Liver (tissue), 9 donors: ENCODE results near the gene SUGCT. TPM values are rescaled to one million over a fixed set of nuclear protein-coding genes. Genes with fewer than 3 reads are reported as not detected.

ENCODE experiments used
- DNase-seq: peaks from one replicate; pipeline ENCODE4 v3.0.0-alpha.2; 2017; ENCODE audit warnings: low spot score
- H3K27ac ChIP-seq, 2 donors: one replicate each; pipeline ENCODE4 v1.7.0; 2013; ENCODE audit warnings: inconsistent platforms in 2 of 2, low read length in 2 of 2, control low read depth in 1 of 2, low read depth in 1 of 2, mild to moderate bottlenecking in 1 of 2
- H3K27me3 ChIP-seq, 4 donors: one replicate each; pipeline versions ENCODE4 v1.6.1 to v1.7.0; 2013; ENCODE audit warnings: low read length in 3 of 4, inconsistent platforms in 1 of 4, mild to moderate bottlenecking in 1 of 4, moderate library complexity in 1 of 4; ENCODE audit not compliant: control insufficient read depth in 4 of 4, insufficient read depth in 4 of 4
- H3K36me3 ChIP-seq, 4 donors: one replicate each; pipeline versions ENCODE4 v1.6.1 to v1.7.0; 2013; ENCODE audit warnings: low read length in 3 of 4, mild to moderate bottlenecking in 3 of 4, low read depth in 1 of 4, moderate library complexity in 1 of 4; ENCODE audit not compliant: control insufficient read depth in 4 of 4, insufficient read depth in 3 of 4
- H3K4me1 ChIP-seq, 4 donors: one replicate each; pipeline versions ENCODE4 v1.6.1 to v1.7.0; 2013; ENCODE audit warnings: low read length in 3 of 4, mild to moderate bottlenecking in 3 of 4, moderate library complexity in 1 of 4; ENCODE audit not compliant: control insufficient read depth in 4 of 4, insufficient read depth in 4 of 4
- H3K4me3 ChIP-seq, 3 donors: one replicate each; pipeline versions ENCODE4 v1.6.1 to v1.7.0; 2013; ENCODE audit warnings: low read length in 3 of 3, control low read depth in 1 of 3, low read depth in 1 of 3, mild to moderate bottlenecking in 1 of 3
- H3K9ac ChIP-seq, 2 donors: one replicate each; pipeline ENCODE4 v1.7.0; 2013; ENCODE audit warnings: low read length in 2 of 2, mild to moderate bottlenecking in 2 of 2, moderate library complexity in 2 of 2, control low read depth in 1 of 2, low read depth in 1 of 2
- H3K9me3 ChIP-seq, 4 donors: one replicate each; pipeline versions ENCODE4 v1.6.1 to v1.7.0; 2013; ENCODE audit warnings: low read length in 3 of 4; ENCODE audit not compliant: control insufficient read depth in 4 of 4
- EGR1 ChIP-seq, 2 donors: IDR thresholded peaks; 2 replicates each; pipeline ENCODE4 v1.6.1; 2016 to 2018; ENCODE audit warnings: antibody characterized with exemption in 2 of 2, low read depth in 2 of 2
- FOXA1 ChIP-seq: IDR thresholded peaks from 2 replicates; pipeline ENCODE4 v1.6.1; 2016; ENCODE audit warnings: antibody characterized with exemption
- FOXA2 ChIP-seq: IDR thresholded peaks from 2 replicates; pipeline ENCODE4 v1.6.1; 2016; ENCODE audit warnings: antibody characterized with exemption
- GABPA ChIP-seq, 2 donors: IDR thresholded peaks in 1 of 2; conservative IDR thresholded peaks in 1 of 2; 2 replicates each; pipeline ENCODE4 v1.6.1; 2016; ENCODE audit warnings: antibody characterized with exemption in 2 of 2, mild to moderate bottlenecking in 1 of 2, moderate library complexity in 1 of 2
- HNF4A ChIP-seq, 2 donors: conservative IDR thresholded peaks; 2 replicates each; pipeline ENCODE4 v1.6.1; 2016; ENCODE audit warnings: antibody characterized with exemption in 2 of 2, mild to moderate bottlenecking in 2 of 2
- HNF4G ChIP-seq: IDR thresholded peaks from 2 replicates; pipeline ENCODE4 v1.6.1; 2016; ENCODE audit warnings: antibody characterized with exemption
- JUND ChIP-seq, 2 donors: IDR thresholded peaks; 2 replicates each; pipeline ENCODE4 v1.6.1; 2016; ENCODE audit warnings: antibody characterized with exemption in 2 of 2
- NR2F2 ChIP-seq: IDR thresholded peaks from 2 replicates; pipeline ENCODE4 v1.6.1; 2016; ENCODE audit warnings: antibody characterized with exemption
- RAD21 ChIP-seq, 2 donors: IDR thresholded peaks; 2 replicates each; pipeline ENCODE4 v1.6.1; 2016; ENCODE audit warnings: antibody characterized with exemption in 2 of 2, mild to moderate bottlenecking in 2 of 2
- RXRA ChIP-seq, 2 donors: IDR thresholded peaks; 2 replicates each; pipeline ENCODE4 v1.6.1; 2017 to 2018; ENCODE audit warnings: antibody characterized with exemption in 2 of 2, mild to moderate bottlenecking in 1 of 2
- SP1 ChIP-seq: IDR thresholded peaks from 2 replicates; pipeline ENCODE4 v1.6.1; 2018; ENCODE audit warnings: antibody characterized with exemption, mild to moderate bottlenecking
- TAF1 ChIP-seq: conservative IDR thresholded peaks from 2 replicates; pipeline ENCODE4 v1.6.1; 2016; ENCODE audit warnings: antibody characterized with exemption, mild to moderate bottlenecking
- YY1 ChIP-seq: IDR thresholded peaks from 2 replicates; pipeline ENCODE4 v1.6.1; 2016; ENCODE audit warnings: antibody characterized with exemption, mild to moderate bottlenecking
- WGBS: extraction: QIAGEN DNeasy Blood & Tissue Kit; methylation state at CpG from one replicate; pipeline ENCODE4 v1.1.7; 2013; 5-methylcytosine and 5-hydroxymethylcytosine counted together
- polyA plus RNA-seq, 2 donors: library from polyadenylated mRNA; stranded (reverse) in 1 of 2; unstranded in 1 of 2; fragments of 200-250 nt in 1 of 2; fragments of >200 nt in 1 of 2; fragmentation: Nextera tagmentation in 1 of 2; extraction: Ambion mirVana in 1 of 2; gene quantifications; one replicate each; pipeline versions ENCODE4 v1.2.1 to v1.2.3, GENCODE V29; 2013 to 2015
- total RNA-seq, 2 donors: library from RNA; depleted of rRNA; stranded (reverse); fragments of >200 nt; gene quantifications; one replicate each; pipeline ENCODE4 v1.2.3, GENCODE V29; 2014
- TF ChIP-seq, protein P1 (sequence below): fragments of 150-350 bp; IDR thresholded peaks from 2 replicates; pipeline ENCODE4 v1.5.1; 2017; ENCODE audit warnings: improper control_type of control experiment, low read depth, low read length; ENCODE audit not compliant: missing input control
- TF ChIP-seq, protein P2 (sequence below): IDR thresholded peaks from 2 replicates; pipeline ENCODE4 v1.6.1; 2016; ENCODE audit warnings: antibody characterized with exemption, mild to moderate bottlenecking
- TF ChIP-seq, protein P3 (sequence below): IDR thresholded peaks from 2 replicates; pipeline ENCODE4 v1.6.1; 2016; ENCODE audit warnings: antibody characterized with exemption
- TF ChIP-seq, protein P4 (sequence below): IDR thresholded peaks from 2 replicates; pipeline ENCODE4 v1.6.1; 2016; ENCODE audit warnings: antibody characterized with exemption
- TF ChIP-seq, protein P5 (sequence below): IDR thresholded peaks from 2 replicates; pipeline ENCODE4 v1.6.1; 2016; ENCODE audit warnings: antibody characterized with exemption
- donor health status: healthy.
- donor health status: healthy.
- donor health status: healthy.
- donor health status: healthy.
- donor health status: healthy.

SUGCT gene
- total and polyA plus RNA-seq, 4 donors: 6.2 to 11.9 (median 9.9) TPM

DNA sequence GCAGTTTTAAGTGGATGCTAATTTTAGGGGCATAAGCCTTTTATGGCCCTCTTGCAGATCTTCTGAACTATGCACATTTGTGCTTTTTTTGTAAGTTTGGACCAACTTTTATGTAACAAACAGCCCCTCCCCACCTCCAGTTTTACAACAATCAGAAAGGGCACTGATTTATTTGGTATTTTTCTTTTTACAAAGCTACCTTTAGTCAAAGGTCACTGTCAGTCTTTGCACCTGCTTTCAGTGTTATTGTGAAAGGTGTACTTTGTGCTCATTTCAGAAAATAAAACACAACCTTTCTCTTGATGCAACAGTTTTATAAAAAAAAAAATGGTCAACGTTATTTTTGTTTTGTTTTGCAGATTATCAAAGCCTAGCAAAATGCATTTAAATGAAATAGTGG, 39.6 kb upstream of the SUGCT start:
- H3K27me3 ChIP-seq: no peaks in the 10 kb centered on the region
- H3K9me3 ChIP-seq: no peaks in the 10 kb centered on the region
- peak overlapping the region in 2 of 3 donors; percentile 1 to 31 for H3K4me3 ChIP-seq
- peak overlapping the region; percentile 76 to 84 for H3K27ac ChIP-seq
- WGBS: 14% methylated on average over 1 of the region's 1 CpG
- H3K4me1 ChIP-seq: peaks cover 16 to 60% (median 52%) of the 10 kb centered on the region in 4 donors
- DNase-seq: no peak
- peaks cover 2 to 16% (median 12%) of the 10 kb centered on the region in 4 donors for H3K36me3 ChIP-seq
- peak; percentile 33 for TF ChIP-seq YY1
- TF ChIP-seq, protein P1, sequence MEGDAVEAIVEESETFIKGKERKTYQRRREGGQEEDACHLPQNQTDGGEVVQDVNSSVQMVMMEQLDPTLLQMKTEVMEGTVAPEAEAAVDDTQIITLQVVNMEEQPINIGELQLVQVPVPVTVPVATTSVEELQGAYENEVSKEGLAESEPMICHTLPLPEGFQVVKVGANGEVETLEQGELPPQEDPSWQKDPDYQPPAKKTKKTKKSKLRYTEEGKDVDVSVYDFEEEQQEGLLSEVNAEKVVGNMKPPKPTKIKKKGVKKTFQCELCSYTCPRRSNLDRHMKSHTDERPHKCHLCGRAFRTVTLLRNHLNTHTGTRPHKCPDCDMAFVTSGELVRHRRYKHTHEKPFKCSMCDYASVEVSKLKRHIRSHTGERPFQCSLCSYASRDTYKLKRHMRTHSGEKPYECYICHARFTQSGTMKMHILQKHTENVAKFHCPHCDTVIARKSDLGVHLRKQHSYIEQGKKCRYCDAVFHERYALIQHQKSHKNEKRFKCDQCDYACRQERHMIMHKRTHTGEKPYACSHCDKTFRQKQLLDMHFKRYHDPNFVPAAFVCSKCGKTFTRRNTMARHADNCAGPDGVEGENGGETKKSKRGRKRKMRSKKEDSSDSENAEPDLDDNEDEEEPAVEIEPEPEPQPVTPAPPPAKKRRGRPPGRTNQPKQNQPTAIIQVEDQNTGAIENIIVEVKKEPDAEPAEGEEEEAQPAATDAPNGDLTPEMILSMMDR: no peak
- TF ChIP-seq, protein P2, sequence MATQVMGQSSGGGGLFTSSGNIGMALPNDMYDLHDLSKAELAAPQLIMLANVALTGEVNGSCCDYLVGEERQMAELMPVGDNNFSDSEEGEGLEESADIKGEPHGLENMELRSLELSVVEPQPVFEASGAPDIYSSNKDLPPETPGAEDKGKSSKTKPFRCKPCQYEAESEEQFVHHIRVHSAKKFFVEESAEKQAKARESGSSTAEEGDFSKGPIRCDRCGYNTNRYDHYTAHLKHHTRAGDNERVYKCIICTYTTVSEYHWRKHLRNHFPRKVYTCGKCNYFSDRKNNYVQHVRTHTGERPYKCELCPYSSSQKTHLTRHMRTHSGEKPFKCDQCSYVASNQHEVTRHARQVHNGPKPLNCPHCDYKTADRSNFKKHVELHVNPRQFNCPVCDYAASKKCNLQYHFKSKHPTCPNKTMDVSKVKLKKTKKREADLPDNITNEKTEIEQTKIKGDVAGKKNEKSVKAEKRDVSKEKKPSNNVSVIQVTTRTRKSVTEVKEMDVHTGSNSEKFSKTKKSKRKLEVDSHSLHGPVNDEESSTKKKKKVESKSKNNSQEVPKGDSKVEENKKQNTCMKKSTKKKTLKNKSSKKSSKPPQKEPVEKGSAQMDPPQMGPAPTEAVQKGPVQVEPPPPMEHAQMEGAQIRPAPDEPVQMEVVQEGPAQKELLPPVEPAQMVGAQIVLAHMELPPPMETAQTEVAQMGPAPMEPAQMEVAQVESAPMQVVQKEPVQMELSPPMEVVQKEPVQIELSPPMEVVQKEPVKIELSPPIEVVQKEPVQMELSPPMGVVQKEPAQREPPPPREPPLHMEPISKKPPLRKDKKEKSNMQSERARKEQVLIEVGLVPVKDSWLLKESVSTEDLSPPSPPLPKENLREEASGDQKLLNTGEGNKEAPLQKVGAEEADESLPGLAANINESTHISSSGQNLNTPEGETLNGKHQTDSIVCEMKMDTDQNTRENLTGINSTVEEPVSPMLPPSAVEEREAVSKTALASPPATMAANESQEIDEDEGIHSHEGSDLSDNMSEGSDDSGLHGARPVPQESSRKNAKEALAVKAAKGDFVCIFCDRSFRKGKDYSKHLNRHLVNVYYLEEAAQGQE: peak; percentile 70
- peak in 1 of 2 donors; percentile 41 for TF ChIP-seq EGR1 (IDR thresholded peaks at IDR 0.05; ENCODE audit: low read depth in 2 of 2)
- TF ChIP-seq GABPA (IDR thresholded peaks at IDR 0.05 in 1 of 2, conservative IDR thresholded peaks at IDR 0.05 in 1 of 2): no peak
- TF ChIP-seq HNF4G: peak; percentile 79
- TF ChIP-seq, protein P3, sequence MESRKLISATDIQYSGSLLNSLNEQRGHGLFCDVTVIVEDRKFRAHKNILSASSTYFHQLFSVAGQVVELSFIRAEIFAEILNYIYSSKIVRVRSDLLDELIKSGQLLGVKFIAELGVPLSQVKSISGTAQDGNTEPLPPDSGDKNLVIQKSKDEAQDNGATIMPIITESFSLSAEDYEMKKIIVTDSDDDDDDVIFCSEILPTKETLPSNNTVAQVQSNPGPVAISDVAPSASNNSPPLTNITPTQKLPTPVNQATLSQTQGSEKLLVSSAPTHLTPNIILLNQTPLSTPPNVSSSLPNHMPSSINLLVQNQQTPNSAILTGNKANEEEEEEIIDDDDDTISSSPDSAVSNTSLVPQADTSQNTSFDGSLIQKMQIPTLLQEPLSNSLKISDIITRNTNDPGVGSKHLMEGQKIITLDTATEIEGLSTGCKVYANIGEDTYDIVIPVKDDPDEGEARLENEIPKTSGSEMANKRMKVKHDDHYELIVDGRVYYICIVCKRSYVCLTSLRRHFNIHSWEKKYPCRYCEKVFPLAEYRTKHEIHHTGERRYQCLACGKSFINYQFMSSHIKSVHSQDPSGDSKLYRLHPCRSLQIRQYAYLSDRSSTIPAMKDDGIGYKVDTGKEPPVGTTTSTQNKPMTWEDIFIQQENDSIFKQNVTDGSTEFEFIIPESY: peak; percentile 61
- TF ChIP-seq JUND (IDR thresholded peaks at IDR 0.05): peak; percentile 41 to 47
- peak; percentile 31 for TF ChIP-seq FOXA1
- TF ChIP-seq SP1: peak; percentile 81
- TF ChIP-seq RAD21 (IDR thresholded peaks at IDR 0.05): peak; percentile 30 to 45
- TF ChIP-seq, protein P4, sequence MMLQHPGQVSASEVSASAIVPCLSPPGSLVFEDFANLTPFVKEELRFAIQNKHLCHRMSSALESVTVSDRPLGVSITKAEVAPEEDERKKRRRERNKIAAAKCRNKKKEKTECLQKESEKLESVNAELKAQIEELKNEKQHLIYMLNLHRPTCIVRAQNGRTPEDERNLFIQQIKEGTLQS: peak; percentile 30
- TF ChIP-seq FOXA2: no peak
- TF ChIP-seq HNF4A (conservative IDR thresholded peaks at IDR 0.05): peak; percentile 95
- TF ChIP-seq, protein P5, sequence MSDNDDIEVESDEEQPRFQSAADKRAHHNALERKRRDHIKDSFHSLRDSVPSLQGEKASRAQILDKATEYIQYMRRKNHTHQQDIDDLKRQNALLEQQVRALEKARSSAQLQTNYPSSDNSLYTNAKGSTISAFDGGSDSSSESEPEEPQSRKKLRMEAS: peak; percentile 49
- no peak for TF ChIP-seq TAF1
- TF ChIP-seq NR2F2: peak; percentile 13
- peak; percentile 86 to 87 for TF ChIP-seq RXRA (IDR thresholded peaks at IDR 0.05)
- no peak overlapping the region for H3K9ac ChIP-seq
